ENCODE data around the gene FASTKD1. TPM values are rescaled to one million over a fixed set of nuclear protein-coding genes. Genes with fewer than 3 reads are reported as not detected.
"Not testable (repeated sequence)": the region's sequence is repeated elsewhere in the genome, so short reads cannot be mapped to it uniquely, and the experiment has no call there.

Gene FASTKD1
- total RNA-seq, 4 donors from 2014 or later = 8.3 to 15.4 (median 11.0) TPM

DNA sequence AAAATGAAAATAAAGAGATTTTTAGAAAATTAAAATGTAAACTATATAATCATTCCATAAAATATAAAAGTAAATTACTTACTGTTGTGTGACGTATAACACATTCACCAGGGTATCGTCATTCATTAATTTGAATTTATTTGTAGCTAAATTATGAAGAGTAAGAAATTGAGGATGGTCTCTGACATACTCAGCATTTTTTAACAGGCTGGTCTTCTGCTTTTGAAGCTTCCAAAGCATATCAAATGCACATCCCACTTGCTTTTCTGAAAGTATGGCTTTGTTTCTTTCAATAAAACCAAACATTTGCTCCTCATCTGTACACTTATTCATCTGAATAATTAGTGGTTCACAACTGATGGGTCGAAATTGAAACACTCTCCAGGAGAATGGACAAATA lies 2.1 kb downstream of the FASTKD1 start:
- no peaks in the 10 kb centered on the region for H3K9me3 ChIP-seq
- WGBS = 95% methylated on average over 3 of the region's 3 CpGs

DNA sequence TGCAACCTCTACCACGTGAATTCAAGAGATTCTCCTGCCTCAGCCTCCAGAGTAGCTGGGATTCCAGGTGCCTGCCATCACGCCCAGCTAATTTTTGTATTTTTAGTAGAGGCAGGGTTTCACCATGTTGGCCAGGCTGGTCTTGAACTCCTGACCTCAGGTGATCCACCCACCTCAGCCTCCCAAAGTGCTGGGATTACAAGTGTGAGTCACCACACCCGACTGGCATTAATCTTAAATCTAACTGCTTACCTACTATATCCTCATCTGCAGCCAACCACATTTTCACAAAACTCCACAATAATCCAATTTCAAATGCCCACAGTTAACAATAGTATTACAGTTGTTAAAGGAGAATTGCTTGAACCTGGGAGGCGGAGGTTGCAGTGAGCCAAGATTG lies 2.9 kb downstream of the FASTKD1 start:
- H3K4me3 ChIP-seq; DNase-seq (ENCODE audit: extremely low spot score); H3K27ac ChIP-seq (replicated peaks in 1 of 4); H3K36me3 ChIP-seq; H3K9me3 ChIP-seq; H3K27me3 ChIP-seq; intact Hi-C loops (cut with DNase I): not testable (repeated sequence)
- peaks cover 0 to 26% (median 16%) of the 10 kb centered on the region in 4 donors for H3K4me1 ChIP-seq
- WGBS = 91% methylated on average over 4 of the region's 4 CpGs

More for the DNA sequence above, 2.1 kb downstream of the FASTKD1 start:
- Histone ChIP-seq H3K36me3 (no peaks in the 10 kb centered on the region), H3K4me1 (peaks cover 0 to 26% (median 16%) of the 10 kb centered on the region in 4 donors), H3K27me3 (no peaks in the 10 kb centered on the region), H3K4me3 (no peak overlapping the region), H3K27ac (replicated peaks in 1 of 4) (no peak overlapping the region)
- no peak for DNase-seq (ENCODE audit: extremely low spot score)
- TF ChIP-seq, protein P1, sequence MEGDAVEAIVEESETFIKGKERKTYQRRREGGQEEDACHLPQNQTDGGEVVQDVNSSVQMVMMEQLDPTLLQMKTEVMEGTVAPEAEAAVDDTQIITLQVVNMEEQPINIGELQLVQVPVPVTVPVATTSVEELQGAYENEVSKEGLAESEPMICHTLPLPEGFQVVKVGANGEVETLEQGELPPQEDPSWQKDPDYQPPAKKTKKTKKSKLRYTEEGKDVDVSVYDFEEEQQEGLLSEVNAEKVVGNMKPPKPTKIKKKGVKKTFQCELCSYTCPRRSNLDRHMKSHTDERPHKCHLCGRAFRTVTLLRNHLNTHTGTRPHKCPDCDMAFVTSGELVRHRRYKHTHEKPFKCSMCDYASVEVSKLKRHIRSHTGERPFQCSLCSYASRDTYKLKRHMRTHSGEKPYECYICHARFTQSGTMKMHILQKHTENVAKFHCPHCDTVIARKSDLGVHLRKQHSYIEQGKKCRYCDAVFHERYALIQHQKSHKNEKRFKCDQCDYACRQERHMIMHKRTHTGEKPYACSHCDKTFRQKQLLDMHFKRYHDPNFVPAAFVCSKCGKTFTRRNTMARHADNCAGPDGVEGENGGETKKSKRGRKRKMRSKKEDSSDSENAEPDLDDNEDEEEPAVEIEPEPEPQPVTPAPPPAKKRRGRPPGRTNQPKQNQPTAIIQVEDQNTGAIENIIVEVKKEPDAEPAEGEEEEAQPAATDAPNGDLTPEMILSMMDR (IDR thresholded peaks at IDR 0.05) = no peak
- TF ChIP-seq POLR2A (IDR thresholded peaks at IDR 0.05; ENCODE audit: low read depth) (no peak), EP300 (IDR thresholded peaks at IDR 0.05) (no peak), POLR2AphosphoS5 (IDR thresholded peaks at IDR 0.05) (no peak)
- intact Hi-C loops (cut with DNase I) = no loop called here

DNA sequence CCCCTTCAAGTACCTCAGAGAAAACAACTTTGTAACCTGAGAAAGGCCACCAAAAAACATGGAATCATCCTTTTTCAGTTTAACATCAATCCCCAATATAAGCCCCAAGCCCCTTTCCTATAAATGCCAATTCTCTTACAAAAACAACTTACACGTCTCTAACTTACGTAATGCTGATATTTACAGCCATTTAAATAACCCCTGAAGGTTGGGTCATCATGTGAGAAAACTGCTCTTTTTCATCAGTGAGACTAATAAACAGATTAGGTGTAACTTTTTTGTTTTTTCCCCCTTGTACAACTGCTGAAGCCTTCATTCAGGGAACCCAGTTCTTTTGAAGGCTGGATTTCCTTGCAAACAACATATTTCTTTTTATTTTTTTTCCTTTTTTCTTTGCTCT lies 3.7 kb downstream of the FASTKD1 start:
- peaks cover 0 to 7% (median 0%) of the 10 kb centered on the region in 4 donors for H3K36me3 ChIP-seq
- TF ChIP-seq EP300 (IDR thresholded peaks at IDR 0.05) (no peak), POLR2A (IDR thresholded peaks at IDR 0.05; ENCODE audit: low read depth) (no peak), POLR2AphosphoS5 (IDR thresholded peaks at IDR 0.05) (no peak)
- TF ChIP-seq, protein P1 (IDR thresholded peaks at IDR 0.05) = no peak
- WGBS = 92% methylated on average over 2 of the region's 2 CpGs
- no peaks in the 10 kb centered on the region for H3K9me3 ChIP-seq
- no peak overlapping the region for H3K4me3 ChIP-seq
- peaks cover 0 to 26% (median 16%) of the 10 kb centered on the region in 4 donors for H3K4me1 ChIP-seq
- no peak overlapping the region for H3K27ac ChIP-seq (replicated peaks in 1 of 4)
- DNase-seq (ENCODE audit: extremely low spot score) = no peak
- intact Hi-C loops (cut with DNase I) = no loop called here
- H3K27me3 ChIP-seq = no peaks in the 10 kb centered on the region

DNA sequence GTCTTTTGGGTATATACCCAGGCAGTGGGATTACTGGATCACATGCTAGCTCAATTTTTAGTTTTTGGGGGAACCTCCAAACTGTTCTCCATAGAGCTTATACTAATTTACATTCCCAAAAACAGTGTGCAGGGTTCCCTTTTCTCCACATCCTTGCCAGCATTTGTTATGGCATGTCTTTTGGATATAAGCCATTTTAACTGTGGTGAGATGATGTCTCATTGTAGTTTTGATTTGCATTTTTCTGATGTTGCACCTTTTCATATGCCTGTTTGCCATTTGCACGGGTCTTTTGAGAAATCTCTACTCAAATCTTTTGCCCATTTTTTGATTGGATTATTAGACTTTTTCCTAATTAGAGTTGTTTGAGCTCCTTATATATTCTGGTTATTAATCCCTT lies 8.0 kb downstream of the FASTKD1 start:
- intact Hi-C loops (cut with DNase I) = no loop called here
- 88% methylated on average over 1 of the region's 1 CpG for WGBS
- TF ChIP-seq POLR2AphosphoS5 (IDR thresholded peaks at IDR 0.05) (no peak), EP300 (IDR thresholded peaks at IDR 0.05) (no peak), POLR2A (IDR thresholded peaks at IDR 0.05; ENCODE audit: low read depth) (no peak)
- TF ChIP-seq, protein P1 (IDR thresholded peaks at IDR 0.05) = no peak

DNA sequence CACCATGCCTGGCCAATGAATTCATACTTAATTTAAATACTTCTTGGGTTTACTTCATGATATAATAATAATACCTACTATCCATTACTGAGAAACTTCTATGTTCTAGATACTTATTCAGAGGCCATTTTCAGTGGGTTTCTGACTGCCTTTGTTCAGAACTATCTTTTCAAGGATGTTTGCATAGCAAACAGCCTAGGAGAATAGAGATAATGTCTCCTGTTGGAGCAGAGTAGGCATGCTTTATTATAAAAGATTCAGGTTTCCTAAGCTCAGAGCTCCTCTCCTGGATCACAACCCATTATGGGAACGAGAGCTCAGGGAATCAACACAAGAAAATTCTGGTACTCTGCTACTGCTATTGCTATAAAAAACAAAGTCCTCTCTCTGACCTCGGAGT lies 11.1 kb downstream of the FASTKD1 start:
- TF ChIP-seq POLR2A (IDR thresholded peaks at IDR 0.05; ENCODE audit: low read depth) = no peak
- no peak for TF ChIP-seq POLR2AphosphoS5 (IDR thresholded peaks at IDR 0.05)
- TF ChIP-seq EP300 (IDR thresholded peaks at IDR 0.05) = no peak
- TF ChIP-seq, protein P1 (IDR thresholded peaks at IDR 0.05) = no peak
- Histone ChIP-seq H3K27me3 (no peaks in the 10 kb centered on the region), H3K4me1 (no peaks in the 10 kb centered on the region), H3K9me3 (no peaks in the 10 kb centered on the region), H3K4me3 (no peak overlapping the region), H3K27ac (replicated peaks in 1 of 4) (no peak overlapping the region), H3K36me3 (peaks cover 6 to 38% (median 13%) of the 10 kb centered on the region in 4 donors)
- intact Hi-C loops (cut with DNase I) = no loop called here
- DNase-seq (ENCODE audit: extremely low spot score) = no peak
- 92% methylated on average over 2 of the region's 2 CpGs for WGBS

More for the DNA sequence above, 8.0 kb downstream of the FASTKD1 start:
- Histone ChIP-seq H3K27ac (replicated peaks in 1 of 4) (no peak overlapping the region), H3K9me3 (no peaks in the 10 kb centered on the region), H3K4me3 (no peak overlapping the region), H3K27me3 (no peaks in the 10 kb centered on the region), H3K36me3 (peaks cover 0 to 13% (median 4%) of the 10 kb centered on the region in 4 donors), H3K4me1 (peaks cover 0 to 3% (median 0%) of the 10 kb centered on the region in 4 donors)
- DNase-seq (ENCODE audit: extremely low spot score) = no peak

DNA sequence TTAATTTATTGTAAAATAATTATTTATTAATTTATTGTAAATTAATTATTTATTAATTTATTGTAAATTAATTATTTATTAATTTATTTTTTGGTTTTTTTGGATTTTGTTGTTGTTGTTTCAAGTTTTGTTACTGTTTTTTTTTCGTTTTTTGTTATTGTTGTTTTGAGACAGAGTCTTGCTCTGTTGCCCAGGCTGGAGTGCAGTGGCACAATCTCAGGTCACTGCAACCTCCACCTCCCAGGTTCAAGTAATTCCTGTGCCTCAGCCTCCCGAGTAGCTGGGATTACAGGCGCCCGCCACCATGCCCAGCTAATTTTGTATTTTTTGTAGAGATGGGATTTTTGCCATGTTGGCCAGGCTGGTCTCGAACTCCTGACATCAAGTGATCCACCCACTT lies 11.6 kb downstream of the FASTKD1 start:
- H3K4me1 ChIP-seq; H3K27me3 ChIP-seq; H3K4me3 ChIP-seq; H3K9me3 ChIP-seq; DNase-seq (ENCODE audit: extremely low spot score); H3K27ac ChIP-seq (replicated peaks in 1 of 4); intact Hi-C loops (cut with DNase I): not testable (repeated sequence)
- H3K36me3 ChIP-seq = peaks cover 6 to 40% (median 13%) of the 10 kb centered on the region in 4 donors
- 86% methylated on average over 5 of the region's 5 CpGs for WGBS
